ENCODE measurements around the gene ACKR4.

The ACKR4 gene

GRCh38 chr3:132569153-132569552 is 27.9 kb upstream of the ACKR4 start:
- TF ChIP-seq ZFX (IDR thresholded peaks at IDR 0.05; ENCODE audit: borderline replicate concordance) (no peak), CTCF (IDR thresholded peaks at IDR 0.05) (no peak)
- no peak overlapping the region for H3K27ac ChIP-seq

GRCh38 chr3:132569580-132569979 is 27.5 kb upstream of the ACKR4 start:
- no peak for TF ChIP-seq ZFX (IDR thresholded peaks at IDR 0.05; ENCODE audit: borderline replicate concordance)
- TF ChIP-seq CTCF (IDR thresholded peaks at IDR 0.05) = no peak
- no peak overlapping the region for H3K27ac ChIP-seq

- H3K27ac ChIP-seq = no peak overlapping the region
- TF ChIP-seq CTCF (IDR thresholded peaks at IDR 0.05) (no peak), ZFX (IDR thresholded peaks at IDR 0.05; ENCODE audit: borderline replicate concordance) (no peak)
Measured at GRCh38 chr3:132570016-132570415, 27.1 kb upstream of the ACKR4 start.

GRCh38 chr3:132573797-132574211 is 23.3 kb upstream of the ACKR4 start:
- H3K27ac ChIP-seq = no peak overlapping the region
- no peak for TF ChIP-seq CTCF (IDR thresholded peaks at IDR 0.05)
- TF ChIP-seq ZFX (IDR thresholded peaks at IDR 0.05; ENCODE audit: borderline replicate concordance) = no peak

- H3K27ac ChIP-seq = no peak overlapping the region
- TF ChIP-seq ZFX (IDR thresholded peaks at IDR 0.05; ENCODE audit: borderline replicate concordance) (no peak), CTCF (IDR thresholded peaks at IDR 0.05) (no peak)
Measured at GRCh38 chr3:132587401-132587800, 9.7 kb upstream of the ACKR4 start.

GRCh38 chr3:132592216-132592615 is 4.9 kb upstream of the ACKR4 start:
- H3K27ac ChIP-seq = no peak overlapping the region
- TF ChIP-seq CTCF (IDR thresholded peaks at IDR 0.05) (no peak), ZFX (IDR thresholded peaks at IDR 0.05; ENCODE audit: borderline replicate concordance) (no peak)

GRCh38 chr3:132593241-132593946 is 3.7 kb upstream of the ACKR4 start:
- TF ChIP-seq ZFX (IDR thresholded peaks at IDR 0.05; ENCODE audit: borderline replicate concordance) = no peak
- TF ChIP-seq CTCF (IDR thresholded peaks at IDR 0.05) = no peak

More at GRCh38 chr3:132593241-132593946, 3.7 kb upstream of the ACKR4 start:
- H3K27ac ChIP-seq = no peak overlapping the region

Measured in 22Rv1 (cell line).